ENCODE measurements around the gene USP4. TPM values are rescaled to one million over a fixed set of nuclear protein-coding genes. Genes with fewer than 3 reads are reported as not detected.
A peak's percentile ranks its signal among the peaks of the same experiment; 100 is the strongest.
"Not testable (repeated sequence)": the region's sequence is repeated elsewhere in the genome, so short reads cannot be mapped to it uniquely, and the experiment has no call there.

Gene USP4
- total and polyA plus RNA-seq, 2 experiments from 2014 or later: 16.9 to 20.3 TPM

- Histone ChIP-seq H3K4me2 (peak overlapping the region; percentile 92), H3K27ac (ENCODE audit: low read depth) (peak overlapping the region; percentile 95), H3K4me3 (peak overlapping the region; percentile 94), H3K4me1 (ENCODE audit: insufficient read depth) (peaks cover 14% of the 10 kb centered on the region; the same call in 1 of the 2 replicates), H3K79me2 (replicated peaks; ENCODE audit: insufficient read depth) (peaks cover 17% of the 10 kb centered on the region), H3K36me3 (ENCODE audit: insufficient read depth) (peaks cover 32% of the 10 kb centered on the region), H3F3A (replicated peaks; ENCODE audit: low read depth) (peaks cover 32% of the 10 kb centered on the region), H2AFZ (0 out of 2 replicates have a peak overlapping the region, but pooled peaks have one; percentile 23)
- not testable (repeated sequence) for H3K9me3 Mint-ChIP-seq; H3K27me3 ChIP-seq (ENCODE audit: insufficient read depth); H4K20me1 ChIP-seq (replicated peaks; ENCODE audit: insufficient read depth); H3K9me2 ChIP-seq (ENCODE audit: insufficient read depth)
- Mint-ChIP-seq H3K4me1 (peaks cover 24% of the 10 kb centered on the region), H3K36me3 (ENCODE audit: low read depth) (peaks cover 77% of the 10 kb centered on the region), H3K27ac (peak overlapping the region; percentile 96), H3K4me3 (peak overlapping the region; percentile 96), H3K27me3 (ENCODE audit: insufficient read depth, low read depth, poor library complexity) (peaks cover 17% of the 10 kb centered on the region)
- DNase-seq (ENCODE audit: low spot score) (peak; percentile 53), ATAC-seq (peak; percentile 42)
Observed at GRCh38 chr3:49357443-49358216, 17.8 kb upstream of the USP4 start.

GRCh38 chr3:49357095-49357442, 17.2 kb upstream of the USP4 start:
- Histone ChIP-seq H3K36me3 (ENCODE audit: insufficient read depth) (peaks cover 26% of the 10 kb centered on the region), H3K79me2 (replicated peaks; ENCODE audit: insufficient read depth) (peaks cover 17% of the 10 kb centered on the region), H3K4me1 (ENCODE audit: insufficient read depth) (peaks cover 14% of the 10 kb centered on the region; the same call in 1 of the 2 replicates), H3K4me3 (peak overlapping the region; percentile 94), H3F3A (replicated peaks; ENCODE audit: low read depth) (peaks cover 27% of the 10 kb centered on the region), H3K4me2 (peak overlapping the region; percentile 92)
- H4K20me1 ChIP-seq (replicated peaks; ENCODE audit: insufficient read depth); H3K27ac ChIP-seq (ENCODE audit: low read depth); H3K9me3 Mint-ChIP-seq; H3K27me3 ChIP-seq (ENCODE audit: insufficient read depth); DNase-seq (ENCODE audit: low spot score); ATAC-seq; H3K9me2 ChIP-seq (ENCODE audit: insufficient read depth); H2AFZ ChIP-seq: not testable (repeated sequence)
- H3K4me1 Mint-ChIP-seq: peaks cover 24% of the 10 kb centered on the region
- H3K27ac Mint-ChIP-seq: peak overlapping the region; percentile 96; the same call in 1 of the 2 replicates
- peak overlapping the region; percentile 96 for H3K4me3 Mint-ChIP-seq
- peaks cover 72% of the 10 kb centered on the region for H3K36me3 Mint-ChIP-seq (ENCODE audit: low read depth)
- H3K27me3 Mint-ChIP-seq (ENCODE audit: insufficient read depth, low read depth, poor library complexity): peaks cover 15% of the 10 kb centered on the region

GRCh38 chr3:49352890-49353421, 13.1 kb upstream of the USP4 start:
- peaks cover 17% of the 10 kb centered on the region for H3K79me2 ChIP-seq (replicated peaks; ENCODE audit: insufficient read depth)
- H3K27ac ChIP-seq (ENCODE audit: low read depth): no peak overlapping the region
- H3K4me3 ChIP-seq: no peak overlapping the region
- H3K36me3 Mint-ChIP-seq (ENCODE audit: low read depth): peaks cover 39% of the 10 kb centered on the region
- H3K27me3 Mint-ChIP-seq (ENCODE audit: insufficient read depth, low read depth, poor library complexity): peaks cover 13% of the 10 kb centered on the region
- 0 out of 2 replicates have a peak, but pooled peaks cover 4% of the 10 kb centered on the region for H3K4me1 ChIP-seq (ENCODE audit: insufficient read depth)
- TF ChIP-seq, protein P1, sequence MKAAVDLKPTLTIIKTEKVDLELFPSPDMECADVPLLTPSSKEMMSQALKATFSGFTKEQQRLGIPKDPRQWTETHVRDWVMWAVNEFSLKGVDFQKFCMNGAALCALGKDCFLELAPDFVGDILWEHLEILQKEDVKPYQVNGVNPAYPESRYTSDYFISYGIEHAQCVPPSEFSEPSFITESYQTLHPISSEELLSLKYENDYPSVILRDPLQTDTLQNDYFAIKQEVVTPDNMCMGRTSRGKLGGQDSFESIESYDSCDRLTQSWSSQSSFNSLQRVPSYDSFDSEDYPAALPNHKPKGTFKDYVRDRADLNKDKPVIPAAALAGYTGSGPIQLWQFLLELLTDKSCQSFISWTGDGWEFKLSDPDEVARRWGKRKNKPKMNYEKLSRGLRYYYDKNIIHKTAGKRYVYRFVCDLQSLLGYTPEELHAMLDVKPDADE (IDR thresholded peaks at IDR 0.05): no peak
- TF ChIP-seq ZNF114 (CRISPR knock-in tag; IDR thresholded peaks at IDR 0.05) (no peak), EZH2phosphoT487 (IDR thresholded peaks at IDR 0.05; ENCODE audit: unreplicated experiment) (no peak), CTCF (conservative IDR thresholded peaks at IDR 0.05; ENCODE audit: low read depth in 2 of 2) (no peak), CREB1 (CRISPR knock-in tag; IDR thresholded peaks at IDR 0.05; ENCODE audit: low read depth) (no peak), ZNF331 (CRISPR knock-in tag; IDR thresholded peaks at IDR 0.05; ENCODE audit: low read depth) (no peak), NANOG (IDR thresholded peaks at IDR 0.05; ENCODE audit: borderline replicate concordance) (no peak)
- TF ChIP-seq, protein P2, sequence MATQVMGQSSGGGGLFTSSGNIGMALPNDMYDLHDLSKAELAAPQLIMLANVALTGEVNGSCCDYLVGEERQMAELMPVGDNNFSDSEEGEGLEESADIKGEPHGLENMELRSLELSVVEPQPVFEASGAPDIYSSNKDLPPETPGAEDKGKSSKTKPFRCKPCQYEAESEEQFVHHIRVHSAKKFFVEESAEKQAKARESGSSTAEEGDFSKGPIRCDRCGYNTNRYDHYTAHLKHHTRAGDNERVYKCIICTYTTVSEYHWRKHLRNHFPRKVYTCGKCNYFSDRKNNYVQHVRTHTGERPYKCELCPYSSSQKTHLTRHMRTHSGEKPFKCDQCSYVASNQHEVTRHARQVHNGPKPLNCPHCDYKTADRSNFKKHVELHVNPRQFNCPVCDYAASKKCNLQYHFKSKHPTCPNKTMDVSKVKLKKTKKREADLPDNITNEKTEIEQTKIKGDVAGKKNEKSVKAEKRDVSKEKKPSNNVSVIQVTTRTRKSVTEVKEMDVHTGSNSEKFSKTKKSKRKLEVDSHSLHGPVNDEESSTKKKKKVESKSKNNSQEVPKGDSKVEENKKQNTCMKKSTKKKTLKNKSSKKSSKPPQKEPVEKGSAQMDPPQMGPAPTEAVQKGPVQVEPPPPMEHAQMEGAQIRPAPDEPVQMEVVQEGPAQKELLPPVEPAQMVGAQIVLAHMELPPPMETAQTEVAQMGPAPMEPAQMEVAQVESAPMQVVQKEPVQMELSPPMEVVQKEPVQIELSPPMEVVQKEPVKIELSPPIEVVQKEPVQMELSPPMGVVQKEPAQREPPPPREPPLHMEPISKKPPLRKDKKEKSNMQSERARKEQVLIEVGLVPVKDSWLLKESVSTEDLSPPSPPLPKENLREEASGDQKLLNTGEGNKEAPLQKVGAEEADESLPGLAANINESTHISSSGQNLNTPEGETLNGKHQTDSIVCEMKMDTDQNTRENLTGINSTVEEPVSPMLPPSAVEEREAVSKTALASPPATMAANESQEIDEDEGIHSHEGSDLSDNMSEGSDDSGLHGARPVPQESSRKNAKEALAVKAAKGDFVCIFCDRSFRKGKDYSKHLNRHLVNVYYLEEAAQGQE (IDR thresholded peaks at IDR 0.05; ENCODE audit: unreplicated experiment): no peak
- no peak overlapping the region for H3K4me3 Mint-ChIP-seq
- no peak for ATAC-seq
- no peaks in the 10 kb centered on the region for H3K9me2 ChIP-seq (ENCODE audit: insufficient read depth)
- no peaks in the 10 kb centered on the region for H3K27me3 ChIP-seq (ENCODE audit: insufficient read depth)
- H3F3A ChIP-seq (replicated peaks; ENCODE audit: low read depth): 0 out of 2 replicates have a peak, but pooled peaks cover 4% of the 10 kb centered on the region
- DNase-seq (ENCODE audit: low spot score): no peak
- H3K4me2 ChIP-seq: no peak overlapping the region
- peaks cover 9% of the 10 kb centered on the region for H3K4me1 Mint-ChIP-seq
- no peak overlapping the region for H3K27ac Mint-ChIP-seq
- peaks cover 2% of the 10 kb centered on the region; the same call in 1 of the 3 replicates for H3K9me3 Mint-ChIP-seq
- H3K36me3 ChIP-seq (ENCODE audit: insufficient read depth): peaks cover 7% of the 10 kb centered on the region
- H4K20me1 ChIP-seq (replicated peaks; ENCODE audit: insufficient read depth): peaks cover 7% of the 10 kb centered on the region
- H2AFZ ChIP-seq: no peak overlapping the region

Measured in GM23338 (cell line).